HepG2 (cell line): ENCODE data around the gene CTF1. TPM values are rescaled to one million over a fixed set of nuclear protein-coding genes. Genes with fewer than 3 reads are reported as not detected.

Experiments used
- IRX3 ChIP-seq: sonication (generic); formaldehyde crosslinking; IDR thresholded peaks from 2 replicates; pipeline ENCODE4 v1.8.1; 2023; ENCODE audit warnings: mild to moderate bottlenecking, low read depth, missing genetic modification reagents, borderline replicate concordance
- JUN ChIP-seq: sonication (generic); formaldehyde crosslinking; IDR thresholded peaks from 2 replicates; pipeline ENCODE4 v1.4.0; 2020; ENCODE audit warnings: mild to moderate bottlenecking, missing genetic modification reagents
- MAFF ChIP-seq: IDR thresholded peaks from 2 replicates; pipeline ENCODE4 v1.6.1; 2011; ENCODE audit warnings: low read depth, low read length, improper control_type of control experiment
- MIXL1 ChIP-seq: IDR thresholded peaks from 2 replicates; pipeline ENCODE4 v1.6.1; 2016
- NCOA5 ChIP-seq: sonication (generic); formaldehyde crosslinking; IDR thresholded peaks from 2 replicates; pipeline ENCODE4 v1.4.0; 2020; ENCODE audit warnings: missing genetic modification reagents
- NFE2L1 ChIP-seq: sonication (generic); formaldehyde crosslinking; IDR thresholded peaks from 2 replicates; pipeline ENCODE4 v1.4.0; 2020; ENCODE audit warnings: missing genetic modification reagents, mild to moderate bottlenecking, borderline replicate concordance
- NR2F2 ChIP-seq: IDR thresholded peaks from 2 replicates; pipeline ENCODE4 v1.6.1; 2012; ENCODE audit warnings: low read depth, inconsistent platforms, borderline replicate concordance
- RBAK ChIP-seq: sonication (generic); formaldehyde crosslinking; IDR thresholded peaks from 2 replicates; pipeline ENCODE4 v1.5.1; 2020; ENCODE audit warnings: mild to moderate bottlenecking, missing genetic modification reagents
- SKI ChIP-seq: fragments of 450-650 bp; IDR thresholded peaks from one replicate; pipeline ENCODE4 v1.6.1; 2018; ENCODE audit warnings: mild to moderate bottlenecking; ENCODE audit not compliant: partially characterized antibody
- SMARCE1 ChIP-seq: fragments of 450-650 bp; IDR thresholded peaks from 2 replicates; pipeline ENCODE4 v1.6.1; 2017; ENCODE audit warnings: borderline replicate concordance
- SMYD3 ChIP-seq: sonication (generic); formaldehyde crosslinking; IDR thresholded peaks from 2 replicates; pipeline ENCODE4 v1.8.1; 2023; ENCODE audit warnings: mild to moderate bottlenecking, missing genetic modification reagents
- SPEN ChIP-seq: sonication (generic); formaldehyde crosslinking; IDR thresholded peaks from 2 replicates; pipeline ENCODE4 v1.5.1; 2020; ENCODE audit warnings: low read depth, mild to moderate bottlenecking, missing genetic modification reagents
- TAF15 ChIP-seq: fragments of 200-400 bp; formaldehyde crosslinking; IDR thresholded peaks from one replicate; pipeline ENCODE4 v1.6.1; 2018; ENCODE audit warnings: mild to moderate bottlenecking, low read depth, low read length; ENCODE audit not compliant: poor library complexity, severe bottlenecking
- TEAD2 ChIP-seq: sonication (generic); formaldehyde crosslinking; IDR thresholded peaks from 2 replicates; pipeline ENCODE4 v1.9.0; 2021; ENCODE audit warnings: missing genetic modification reagents
- ZFP1 ChIP-seq: IDR thresholded peaks from 2 replicates; pipeline ENCODE4 v1.6.1; 2016
- ZNF274 ChIP-seq: sonication (generic); formaldehyde crosslinking; IDR thresholded peaks from 2 replicates; pipeline ENCODE4 v1.5.1; 2020; ENCODE audit warnings: mild to moderate bottlenecking, missing genetic modification reagents
- ZNF383 ChIP-seq: sonication (generic); formaldehyde crosslinking; IDR thresholded peaks from 2 replicates; pipeline ENCODE4 v1.4.0; 2020; ENCODE audit warnings: missing genetic modification reagents, mild to moderate bottlenecking, borderline replicate concordance
- ZNF562 ChIP-seq: sonication (generic); formaldehyde crosslinking; IDR thresholded peaks from 2 replicates; pipeline ENCODE4 v1.8.0; 2022; ENCODE audit warnings: missing genetic modification reagents, borderline replicate concordance
- ZNF879 ChIP-seq: sonication (generic); formaldehyde crosslinking; IDR thresholded peaks from 2 replicates; pipeline ENCODE4 v1.8.1; 2023; ENCODE audit warnings: missing genetic modification reagents
- ZZZ3 ChIP-seq: sonication (generic); formaldehyde crosslinking; IDR thresholded peaks from 2 replicates; pipeline ENCODE4 v1.4.0; 2020; ENCODE audit warnings: missing genetic modification reagents, mild to moderate bottlenecking, borderline replicate concordance
- polyA plus RNA-seq, 8 experiments: library from polyadenylated mRNA; depleted of rRNA in 3 of 8; stranded (reverse) in 7 of 8; unstranded in 1 of 8; fragments of >200 nt; fragmentation: Illumina TruSeq in 4 of 8; extraction: Trizol in 4 of 8; gene quantifications; 2 replicates each; pipeline versions ENCODE4 v1.2.1 to v1.2.3, GENCODE V29; 2011 to 2016; ENCODE audit warnings: low read depth in 4 of 8, missing spikeins in 1 of 8, mixed read lengths in 1 of 8; ENCODE audit not compliant: insufficient read depth in 1 of 8
- total RNA-seq, 5 experiments: library from RNA; depleted of rRNA; stranded (reverse); fragments of >200 nt; fragmentation: Illumina TruSeq; extraction: Trizol; gene quantifications; 2 replicates each; pipeline ENCODE4 v1.2.3, GENCODE V29; 2016; ENCODE audit warnings: low read depth in 1 of 5
- TF ChIP-seq, protein P1 (sequence below): sonication (generic); formaldehyde crosslinking; IDR thresholded peaks from 2 replicates; pipeline ENCODE4 v1.8.0; 2022; ENCODE audit warnings: missing genetic modification reagents, mild to moderate bottlenecking, borderline replicate concordance
- TF ChIP-seq, protein P2 (sequence below): sonication (generic); formaldehyde crosslinking; IDR thresholded peaks from 2 replicates; pipeline ENCODE4 v1.5.0; 2020; ENCODE audit warnings: mild to moderate bottlenecking, missing genetic modification reagents
- TF ChIP-seq, protein P3 (sequence below): sonication (generic); formaldehyde crosslinking; IDR thresholded peaks from 2 replicates; pipeline ENCODE4 v1.4.0; 2020; ENCODE audit warnings: missing genetic modification reagents

CTF1 gene
- total and polyA plus RNA-seq, 2 of the 13 experiments (the other 11 are each of a cell fraction or from before 2014, with no cell fraction given) = 0.13 to 1.8 TPM

DNA sequence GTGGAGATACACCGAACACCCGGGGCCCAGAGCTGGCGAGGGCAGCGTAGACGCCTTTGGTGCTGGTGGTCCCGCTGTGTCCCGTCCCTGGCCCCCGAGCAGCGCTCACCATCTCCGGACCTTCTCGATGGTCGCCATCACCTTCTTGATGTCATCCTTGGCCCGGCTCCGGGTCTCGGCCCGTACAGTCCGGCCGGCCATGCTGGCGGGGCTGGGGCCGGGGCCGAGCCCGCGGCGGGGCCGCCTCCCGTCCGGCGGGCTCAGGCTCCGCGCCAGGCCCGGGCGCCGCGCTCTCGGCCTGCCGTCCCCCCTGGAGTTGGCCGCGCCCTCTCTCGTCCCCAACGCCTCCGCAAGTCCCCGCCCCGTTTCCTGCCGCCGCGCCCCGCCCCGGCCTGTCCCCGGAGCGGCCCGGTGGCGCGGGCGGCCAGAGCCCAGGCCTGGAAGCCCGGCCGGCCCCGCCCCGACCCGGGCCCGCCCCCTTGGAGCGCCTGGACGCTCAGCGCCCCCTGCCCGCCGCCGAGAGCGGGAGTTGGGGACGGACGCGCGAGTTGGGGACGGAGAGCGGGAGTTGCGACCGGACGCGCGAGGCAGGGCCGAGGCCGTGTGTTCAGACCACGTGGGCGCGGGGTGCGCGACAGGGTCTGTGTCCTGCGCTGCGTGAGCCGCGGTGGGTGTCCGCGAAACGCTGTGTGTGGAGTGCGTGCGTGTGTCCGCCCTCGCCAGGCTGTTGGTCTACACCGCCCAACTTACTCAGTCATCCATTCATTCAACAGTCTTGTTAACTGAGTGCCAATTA lies 2.5 kb upstream of the CTF1 start, which contains the start of gene BCL7C (continued):
- TF ChIP-seq TEAD2 (CRISPR knock-in tag) = peak; percentile 98
- TF ChIP-seq IRX3 (CRISPR knock-in tag) = peak; percentile 97
- peak; percentile 86 for TF ChIP-seq JUN
- TF ChIP-seq RBAK = peak; percentile 37; the same call in 1 of the 2 replicates
- TF ChIP-seq SPEN = peak; percentile 96
- TF ChIP-seq, protein P1, sequence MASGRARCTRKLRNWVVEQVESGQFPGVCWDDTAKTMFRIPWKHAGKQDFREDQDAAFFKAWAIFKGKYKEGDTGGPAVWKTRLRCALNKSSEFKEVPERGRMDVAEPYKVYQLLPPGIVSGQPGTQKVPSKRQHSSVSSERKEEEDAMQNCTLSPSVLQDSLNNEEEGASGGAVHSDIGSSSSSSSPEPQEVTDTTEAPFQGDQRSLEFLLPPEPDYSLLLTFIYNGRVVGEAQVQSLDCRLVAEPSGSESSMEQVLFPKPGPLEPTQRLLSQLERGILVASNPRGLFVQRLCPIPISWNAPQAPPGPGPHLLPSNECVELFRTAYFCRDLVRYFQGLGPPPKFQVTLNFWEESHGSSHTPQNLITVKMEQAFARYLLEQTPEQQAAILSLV (CRISPR knock-in tag) = peak; percentile 97
- TF ChIP-seq ZNF879 (CRISPR knock-in tag) = no peak
- TF ChIP-seq MIXL1 = peak; percentile 69; the same call in 1 of the 2 replicates
- TF ChIP-seq MAFF = no peak
- peak; percentile 93; the same call in 1 of the 2 replicates for TF ChIP-seq ZNF562 (CRISPR knock-in tag)
- no peak for TF ChIP-seq ZFP1 (CRISPR knock-in tag)
- TF ChIP-seq SKI = peak; percentile 58
- no peak for TF ChIP-seq NR2F2
- no peak for TF ChIP-seq SMARCE1
- TF ChIP-seq, protein P2, sequence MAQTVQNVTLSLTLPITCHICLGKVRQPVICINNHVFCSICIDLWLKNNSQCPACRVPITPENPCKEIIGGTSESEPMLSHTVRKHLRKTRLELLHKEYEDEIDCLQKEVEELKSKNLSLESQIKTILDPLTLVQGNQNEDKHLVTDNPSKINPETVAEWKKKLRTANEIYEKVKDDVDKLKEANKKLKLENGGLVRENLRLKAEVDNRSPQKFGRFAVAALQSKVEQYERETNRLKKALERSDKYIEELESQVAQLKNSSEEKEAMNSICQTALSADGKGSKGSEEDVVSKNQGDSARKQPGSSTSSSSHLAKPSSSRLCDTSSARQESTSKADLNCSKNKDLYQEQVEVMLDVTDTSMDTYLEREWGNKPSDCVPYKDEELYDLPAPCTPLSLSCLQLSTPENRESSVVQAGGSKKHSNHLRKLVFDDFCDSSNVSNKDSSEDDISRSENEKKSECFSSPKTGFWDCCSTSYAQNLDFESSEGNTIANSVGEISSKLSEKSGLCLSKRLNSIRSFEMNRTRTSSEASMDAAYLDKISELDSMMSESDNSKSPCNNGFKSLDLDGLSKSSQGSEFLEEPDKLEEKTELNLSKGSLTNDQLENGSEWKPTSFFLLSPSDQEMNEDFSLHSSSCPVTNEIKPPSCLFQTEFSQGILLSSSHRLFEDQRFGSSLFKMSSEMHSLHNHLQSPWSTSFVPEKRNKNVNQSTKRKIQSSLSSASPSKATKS = no peak
- 0 out of 2 replicates have a peak, but pooled peaks have one; percentile 88 for TF ChIP-seq ZNF383 (CRISPR knock-in tag)
- TF ChIP-seq, protein P3, sequence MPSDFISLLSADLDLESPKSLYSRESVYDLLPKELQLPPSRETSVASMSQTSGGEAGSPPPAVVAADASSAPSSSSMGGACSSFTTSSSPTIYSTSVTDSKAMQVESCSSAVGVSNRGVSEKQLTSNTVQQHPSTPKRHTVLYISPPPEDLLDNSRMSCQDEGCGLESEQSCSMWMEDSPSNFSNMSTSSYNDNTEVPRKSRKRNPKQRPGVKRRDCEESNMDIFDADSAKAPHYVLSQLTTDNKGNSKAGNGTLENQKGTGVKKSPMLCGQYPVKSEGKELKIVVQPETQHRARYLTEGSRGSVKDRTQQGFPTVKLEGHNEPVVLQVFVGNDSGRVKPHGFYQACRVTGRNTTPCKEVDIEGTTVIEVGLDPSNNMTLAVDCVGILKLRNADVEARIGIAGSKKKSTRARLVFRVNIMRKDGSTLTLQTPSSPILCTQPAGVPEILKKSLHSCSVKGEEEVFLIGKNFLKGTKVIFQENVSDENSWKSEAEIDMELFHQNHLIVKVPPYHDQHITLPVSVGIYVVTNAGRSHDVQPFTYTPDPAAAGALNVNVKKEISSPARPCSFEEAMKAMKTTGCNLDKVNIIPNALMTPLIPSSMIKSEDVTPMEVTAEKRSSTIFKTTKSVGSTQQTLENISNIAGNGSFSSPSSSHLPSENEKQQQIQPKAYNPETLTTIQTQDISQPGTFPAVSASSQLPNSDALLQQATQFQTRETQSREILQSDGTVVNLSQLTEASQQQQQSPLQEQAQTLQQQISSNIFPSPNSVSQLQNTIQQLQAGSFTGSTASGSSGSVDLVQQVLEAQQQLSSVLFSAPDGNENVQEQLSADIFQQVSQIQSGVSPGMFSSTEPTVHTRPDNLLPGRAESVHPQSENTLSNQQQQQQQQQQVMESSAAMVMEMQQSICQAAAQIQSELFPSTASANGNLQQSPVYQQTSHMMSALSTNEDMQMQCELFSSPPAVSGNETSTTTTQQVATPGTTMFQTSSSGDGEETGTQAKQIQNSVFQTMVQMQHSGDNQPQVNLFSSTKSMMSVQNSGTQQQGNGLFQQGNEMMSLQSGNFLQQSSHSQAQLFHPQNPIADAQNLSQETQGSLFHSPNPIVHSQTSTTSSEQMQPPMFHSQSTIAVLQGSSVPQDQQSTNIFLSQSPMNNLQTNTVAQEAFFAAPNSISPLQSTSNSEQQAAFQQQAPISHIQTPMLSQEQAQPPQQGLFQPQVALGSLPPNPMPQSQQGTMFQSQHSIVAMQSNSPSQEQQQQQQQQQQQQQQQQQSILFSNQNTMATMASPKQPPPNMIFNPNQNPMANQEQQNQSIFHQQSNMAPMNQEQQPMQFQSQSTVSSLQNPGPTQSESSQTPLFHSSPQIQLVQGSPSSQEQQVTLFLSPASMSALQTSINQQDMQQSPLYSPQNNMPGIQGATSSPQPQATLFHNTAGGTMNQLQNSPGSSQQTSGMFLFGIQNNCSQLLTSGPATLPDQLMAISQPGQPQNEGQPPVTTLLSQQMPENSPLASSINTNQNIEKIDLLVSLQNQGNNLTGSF (CRISPR knock-in tag) = peak; percentile 74; the same call in 1 of the 2 replicates
- no peak for TF ChIP-seq SMYD3 (CRISPR knock-in tag)
- TF ChIP-seq ZNF274 (CRISPR knock-in tag) = peak; percentile 97
- no peak for TF ChIP-seq NCOA5 (CRISPR knock-in tag)
- peak; percentile 95 for TF ChIP-seq NFE2L1 (CRISPR knock-in tag)
- TF ChIP-seq ZZZ3 = no peak; the same call in 1 of the 2 replicates
- TF ChIP-seq TAF15 = no peak
